Measurements from ENCODE around the gene FRMD8.

The FRMD8 gene

DNA sequence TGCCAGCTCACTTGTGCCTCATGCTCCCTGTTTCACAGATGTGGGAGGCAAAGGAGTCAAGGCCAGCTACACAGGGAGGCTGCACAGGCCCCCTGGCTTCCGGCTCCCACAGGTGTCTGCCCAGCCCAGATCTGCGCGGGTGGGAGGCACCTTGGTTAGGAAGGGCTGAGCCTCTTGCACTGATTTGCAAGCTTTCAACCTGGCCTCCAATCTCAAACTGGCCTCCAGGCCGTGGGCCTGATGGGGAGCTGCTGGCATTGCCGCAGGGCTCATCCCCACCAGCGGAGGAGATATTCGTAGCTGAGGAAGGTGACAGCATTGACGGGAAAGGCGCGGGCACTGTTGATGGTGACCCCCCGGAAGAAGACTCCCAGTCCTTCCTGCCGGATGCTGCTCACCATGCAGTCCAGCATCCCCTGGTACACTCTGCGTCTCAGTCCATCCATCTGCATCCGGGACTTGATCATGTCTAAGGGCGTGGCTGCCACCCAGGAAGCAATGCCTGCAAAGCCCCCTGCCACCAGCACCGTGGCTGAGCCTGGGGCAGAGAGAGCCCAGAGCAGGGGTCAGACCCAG lies 10.2 kb upstream of the FRMD8 start:
- no peak for DNase-seq

GRCh38 chr11:65377036-65377435 lies 9.4 kb upstream of the FRMD8 start:
- no peak for DNase-seq

GRCh38 chr11:65377777-65378176 lies 8.7 kb upstream of the FRMD8 start:
- DNase-seq: no peak

DNA sequence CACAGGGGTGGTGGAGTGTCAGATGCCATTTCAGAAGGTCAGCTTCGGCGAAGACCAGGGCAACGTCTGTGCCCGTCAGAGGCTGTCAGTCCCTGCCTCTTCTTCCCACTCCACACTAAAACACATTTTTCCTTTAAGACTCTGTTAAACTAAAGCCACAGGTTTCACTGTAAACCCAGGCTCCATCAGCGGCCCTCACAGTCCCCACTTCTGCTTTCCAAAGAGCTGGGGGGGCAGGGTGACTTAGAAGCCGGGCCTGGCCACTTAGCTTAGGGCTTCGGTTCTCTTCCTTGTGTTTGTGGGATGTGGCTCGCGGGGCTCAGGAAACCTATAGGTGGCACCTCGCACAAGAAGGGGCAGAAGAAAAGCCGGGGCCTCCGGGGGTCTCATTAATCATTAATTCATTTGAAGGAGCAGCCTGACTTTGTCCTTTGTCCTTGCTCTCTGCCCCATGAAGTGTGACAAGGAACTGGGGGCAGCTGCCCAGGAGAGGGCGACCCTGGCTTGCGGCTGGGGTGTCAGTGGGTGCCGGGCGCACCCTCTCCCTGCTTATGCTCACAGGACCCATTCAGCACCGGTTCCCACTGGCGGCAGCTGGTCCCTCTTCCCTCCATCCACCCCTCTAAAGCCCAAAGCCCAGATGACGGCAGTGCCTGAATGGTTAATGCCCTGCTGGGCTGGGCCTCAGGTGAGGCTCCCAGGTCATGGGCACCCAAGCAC lies 8.1 kb upstream of the FRMD8 start:
- DNase-seq: no peak

DNA sequence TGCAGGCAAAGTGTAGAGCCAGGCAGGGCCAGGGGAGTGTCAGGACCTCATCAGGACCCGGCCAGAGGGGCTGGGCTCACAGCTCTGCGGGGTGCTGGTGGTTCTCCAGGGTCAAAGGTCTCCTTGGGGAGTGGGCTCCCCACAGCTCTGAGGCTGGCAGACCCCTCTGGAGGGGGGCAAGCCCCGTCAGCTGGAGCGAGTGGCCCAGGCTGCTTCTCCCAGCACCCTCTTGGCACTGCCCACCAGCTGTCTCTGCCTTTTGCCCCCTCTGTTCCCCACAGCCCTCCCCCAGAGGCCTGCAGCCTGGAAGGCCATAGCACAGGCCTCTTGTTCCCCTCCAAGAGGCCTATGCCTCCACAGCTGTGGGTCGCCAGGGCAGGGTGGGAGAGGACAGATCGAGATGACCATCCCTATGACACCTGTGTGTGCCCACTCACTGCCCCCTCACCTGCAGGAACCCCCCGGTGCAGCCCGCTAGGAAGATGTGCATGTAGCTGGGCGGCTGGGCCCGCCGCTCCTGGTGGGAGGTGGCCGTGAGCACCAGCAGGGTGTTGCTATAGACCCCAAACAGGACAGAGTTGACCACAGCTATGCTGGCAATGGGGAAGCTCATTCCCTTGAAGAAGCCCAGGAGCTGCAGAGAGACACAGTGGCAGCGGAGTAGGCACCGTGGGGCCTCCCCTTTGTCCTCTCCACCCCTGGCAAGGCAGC lies 7.4 kb upstream of the FRMD8 start:
- DNase-seq: no peak

GRCh38 chr11:65379698-65380459 lies 6.6 kb upstream of the FRMD8 start:
- no peak for DNase-seq

DNA sequence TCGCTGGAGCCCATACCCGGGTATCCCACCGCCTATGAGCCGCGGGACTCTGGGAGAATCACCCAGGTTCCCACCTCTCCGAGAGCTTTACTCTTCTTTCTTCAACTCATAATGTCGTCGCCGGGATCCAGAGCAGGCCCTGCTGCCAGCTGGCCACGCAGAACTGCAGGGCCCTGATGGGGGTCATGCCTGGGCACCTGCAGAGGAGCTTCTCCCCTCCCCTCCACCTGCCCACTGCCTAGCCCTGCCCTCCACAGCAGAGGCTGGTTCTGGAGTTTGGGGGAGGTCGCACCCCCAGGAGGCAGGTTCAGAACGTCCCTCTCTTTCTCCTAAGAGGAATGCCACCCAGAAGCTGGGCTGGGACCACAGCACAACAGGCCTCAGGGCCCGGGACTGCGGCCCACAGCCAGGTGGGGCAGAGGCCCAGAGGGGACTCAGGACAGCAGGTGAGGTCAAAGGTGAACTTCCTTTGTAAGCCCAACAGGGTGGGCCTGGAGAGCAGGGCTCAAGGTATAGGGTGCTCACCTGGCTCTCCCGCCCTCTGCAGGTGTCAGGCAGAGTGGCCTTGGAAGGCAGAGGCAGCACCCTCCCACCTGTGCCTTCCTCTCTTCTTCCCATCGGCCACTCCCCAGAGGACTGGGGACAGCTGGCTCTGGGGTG lies 5.8 kb upstream of the FRMD8 start:
- DNase-seq: no peak

GRCh38 chr11:65381716-65382032 lies 4.8 kb upstream of the FRMD8 start:
- DNase-seq: peak; percentile 45

- DNase-seq: peak; percentile 83
Measured at GRCh38 chr11:65382033-65382803, 4.2 kb upstream of the FRMD8 start, which contains the start of gene SLC25A45. Gene SLC25A45 (minus strand): TSS chr11:65382646. CDS start chr11:65381951, 695 bp downstream.

DNA sequence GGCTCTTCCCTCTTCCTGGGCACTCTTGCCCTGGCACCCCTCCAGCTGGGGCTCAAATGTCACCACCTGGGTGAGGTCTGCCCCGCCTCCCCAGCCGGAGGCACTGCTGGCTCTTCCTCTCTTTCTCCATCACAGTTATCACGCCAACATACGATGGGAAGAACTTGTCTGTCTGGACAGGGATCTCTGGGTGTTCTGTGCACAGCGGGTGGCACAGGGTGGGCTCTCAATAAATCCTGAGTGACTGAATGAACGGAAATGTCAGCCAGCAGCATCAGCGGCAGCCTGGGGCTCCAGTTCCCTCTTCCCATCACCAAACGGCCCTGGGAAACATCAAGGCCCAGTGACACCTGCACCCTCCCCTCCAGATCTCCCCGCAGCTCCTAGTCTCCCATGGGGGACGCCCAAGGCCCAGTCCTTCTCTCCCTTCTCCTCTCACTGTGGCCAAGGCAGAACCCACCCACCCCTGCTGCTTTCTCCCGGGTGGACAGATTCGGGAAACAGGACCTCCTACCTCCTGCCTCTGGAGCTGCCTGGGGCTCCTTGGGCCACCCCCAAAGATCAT lies 3.6 kb upstream of the FRMD8 start:
- no peak for DNase-seq

DNA sequence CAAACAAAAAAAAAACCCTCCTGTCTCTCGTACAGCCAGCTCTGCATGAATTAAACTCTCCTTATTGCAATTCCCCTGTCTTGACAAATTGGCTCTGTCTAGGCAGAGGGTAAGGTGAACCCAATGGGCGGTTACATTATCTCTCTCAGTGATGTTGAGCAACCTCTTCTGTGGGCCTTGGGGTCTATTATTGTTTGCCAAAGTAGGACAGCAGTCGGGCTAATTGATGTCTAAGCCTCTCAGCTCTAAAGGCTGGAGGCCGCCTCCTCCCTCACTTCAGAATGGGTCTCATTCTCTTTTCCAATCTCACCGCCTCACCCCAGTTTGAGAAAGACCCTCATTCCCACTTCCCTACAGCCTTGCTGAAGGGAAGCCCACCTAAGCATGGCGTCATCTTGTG lies 2.7 kb upstream of the FRMD8 start:
- DNase-seq: no peak

DNA sequence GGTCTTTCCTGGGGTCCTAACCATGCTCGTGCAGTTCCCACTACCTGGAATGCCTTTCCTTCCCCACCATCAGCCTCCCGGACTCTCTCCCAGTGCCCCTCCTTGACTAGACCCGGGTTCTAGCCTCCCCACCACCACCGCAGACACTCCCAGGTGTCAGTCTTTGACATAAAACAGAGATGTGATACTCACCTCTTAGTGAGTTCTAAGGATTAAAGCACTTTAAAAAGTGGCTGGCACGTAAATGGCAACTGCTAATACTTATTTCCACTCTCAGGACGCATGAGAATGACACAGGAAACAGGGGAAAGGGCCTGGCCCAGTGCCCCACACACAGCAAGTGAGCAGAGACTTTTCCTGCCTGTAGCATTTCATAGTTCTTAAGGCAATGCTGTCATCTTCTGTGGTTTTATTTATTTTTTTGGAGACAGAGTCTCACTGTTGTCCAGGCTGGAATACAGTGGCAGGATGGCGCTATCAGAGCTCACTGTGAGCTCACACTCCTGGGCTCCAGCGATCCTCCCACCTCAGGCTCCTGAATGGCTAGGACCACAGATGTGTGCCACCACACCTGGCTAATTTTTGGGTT lies 2.0 kb upstream of the FRMD8 start:
- no peak for DNase-seq

- no peak for DNase-seq
Measured at GRCh38 chr11:65388731-65389130, 2.3 kb downstream of the FRMD8 start.

DNA sequence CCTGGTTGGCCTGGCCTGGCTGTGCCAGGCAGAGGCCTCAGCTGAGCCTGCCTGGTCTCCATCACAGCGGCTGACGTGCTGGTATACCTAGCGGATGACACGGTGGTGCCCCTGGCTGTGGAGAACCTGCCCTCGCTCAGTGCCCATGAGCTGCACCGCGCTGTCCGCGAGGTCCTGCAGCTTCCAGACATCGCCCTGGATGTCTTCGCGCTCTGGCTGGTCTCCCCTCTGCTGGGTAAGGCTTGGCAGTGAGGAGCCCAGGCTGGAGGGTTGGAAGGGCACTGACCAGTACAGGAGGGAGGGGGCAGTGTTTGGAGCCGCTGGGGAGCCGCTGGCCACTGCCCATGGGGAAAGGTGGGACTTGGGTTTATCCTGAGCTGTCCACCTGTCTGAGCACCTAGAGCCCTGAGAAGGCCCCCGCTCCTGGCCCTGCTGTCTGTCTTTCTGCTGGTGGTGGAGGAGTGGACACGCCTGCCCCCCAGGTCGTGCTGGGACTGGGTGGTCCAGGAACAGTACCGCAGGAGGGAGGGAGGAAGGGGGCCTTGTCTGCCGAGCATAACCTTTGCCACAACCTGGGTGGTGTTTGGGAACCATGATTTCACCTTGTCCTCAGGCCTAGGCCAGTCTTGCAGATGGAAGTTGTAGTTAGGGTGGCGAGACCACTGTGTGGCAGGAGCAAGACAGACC lies 3.0 kb downstream of the FRMD8 start:
- DNase-seq: no peak

DNA sequence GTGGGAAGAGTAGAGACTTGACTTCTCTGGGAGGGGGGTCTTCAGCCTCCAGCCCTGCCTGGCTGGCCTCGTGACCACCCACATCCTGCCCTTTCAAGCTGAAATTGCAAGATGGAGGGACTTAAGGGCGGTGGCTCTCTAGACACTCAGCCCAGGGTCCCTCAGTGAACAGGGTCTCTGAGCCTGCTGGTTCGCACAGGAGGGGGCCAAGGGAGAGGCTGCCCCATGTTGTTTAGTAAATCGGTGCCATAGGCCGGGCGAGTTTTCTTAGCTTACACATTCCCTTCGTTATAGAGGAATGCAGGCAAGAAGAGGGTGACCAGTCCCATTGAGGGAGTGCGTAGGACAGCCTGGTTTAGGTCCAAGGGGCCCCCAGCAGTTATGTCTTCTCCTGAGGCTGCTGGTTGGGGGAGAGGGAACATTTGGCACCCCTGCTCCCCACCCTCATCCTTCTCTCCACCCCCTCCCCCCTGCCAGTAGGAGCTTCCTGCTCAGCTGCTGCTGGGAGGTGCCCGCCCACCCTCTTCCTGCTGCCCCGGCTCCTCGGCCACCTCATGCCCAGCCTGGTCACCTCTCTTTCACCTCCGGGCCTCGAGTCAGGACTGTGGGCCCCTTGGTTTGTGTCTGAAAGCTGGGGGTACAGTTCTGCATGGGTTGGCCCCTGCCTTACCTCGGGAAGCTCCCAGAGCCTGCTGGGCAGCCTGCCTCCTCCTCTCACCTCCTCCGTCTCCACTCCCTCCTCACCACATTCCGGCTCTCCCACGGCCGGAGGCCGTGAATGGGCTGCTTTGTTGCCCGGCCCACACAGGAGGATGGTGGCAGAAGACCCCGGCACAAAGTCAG lies 3.9 kb downstream of the FRMD8 start:
- no peak for DNase-seq

GRCh38 chr11:65390996-65391395 lies 4.6 kb downstream of the FRMD8 start:
- no peak for DNase-seq

GRCh38 chr11:65392186-65392829 lies 5.9 kb downstream of the FRMD8 start:
- DNase-seq: no peak

DNA sequence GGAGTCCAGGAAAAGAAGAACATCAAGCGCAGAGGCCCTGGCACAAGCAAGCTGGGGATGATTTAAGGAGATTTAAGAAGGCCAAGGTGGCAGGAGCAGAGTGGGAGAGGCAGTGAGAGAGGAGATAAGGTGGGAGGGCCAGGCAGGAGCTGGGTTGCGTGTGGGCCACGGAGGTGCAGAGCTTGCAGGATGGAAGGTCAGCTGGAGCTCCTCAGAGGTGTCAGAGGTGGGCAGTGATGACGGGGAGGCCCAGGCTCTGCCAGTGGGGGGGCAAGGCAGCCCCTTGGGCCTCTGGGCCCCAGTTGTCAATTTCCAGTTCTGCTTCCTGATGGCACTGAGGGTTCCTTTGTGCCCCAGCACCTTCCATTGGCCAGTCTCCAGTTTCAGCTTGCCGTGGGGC lies 6.5 kb downstream of the FRMD8 start:
- no peak for DNase-seq

DNA sequence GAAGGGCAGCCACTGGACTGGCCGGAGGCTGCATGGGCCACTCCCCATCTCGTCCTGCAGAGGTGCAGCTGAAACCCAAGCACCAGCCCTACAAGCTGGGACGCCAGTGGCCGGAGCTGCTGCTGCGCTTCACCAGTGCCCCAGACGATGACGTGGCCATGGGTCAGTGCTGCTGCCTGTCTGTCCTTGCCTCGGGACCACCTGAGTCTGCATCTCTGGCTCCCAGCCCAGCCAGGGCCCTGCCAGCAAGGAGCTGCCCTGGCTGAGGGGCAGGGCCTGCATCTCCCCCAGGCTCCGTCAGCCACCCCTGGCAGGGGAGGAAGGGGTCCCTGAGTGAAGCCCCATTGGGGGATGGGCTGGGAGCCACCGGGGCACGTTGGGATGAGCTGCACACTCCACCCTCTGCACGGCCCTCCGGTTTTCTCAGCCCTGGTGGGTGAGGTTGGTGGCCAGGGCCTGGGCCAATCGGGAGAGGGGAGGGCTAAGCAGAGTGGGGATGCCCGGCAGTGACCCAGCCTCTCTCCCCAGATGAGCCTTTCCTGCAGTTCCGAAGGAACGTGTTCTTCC lies 7.2 kb downstream of the FRMD8 start:
- DNase-seq: no peak

Measured in NCI-H1694 treated with DMSO at 0.1 percent for 48 hours (cell line).